H54 (cell line): ENCODE measurements around the gene TANGO2.

Experiments
- DNase-seq: peaks from one replicate; pipeline ENCODE4 v3.0.0; 2011; ENCODE audit warnings: low spot score, mixed read lengths; ENCODE audit not compliant: insufficient read length
- FAIRE-seq: peaks from 3 replicates; lab custom pipeline; 2011; peaks lifted over from hg19 to GRCh38; lab: Jason Lieb, UNC
- POLR2A ChIP-seq: IDR thresholded peaks from 2 replicates; pipeline ENCODE4 v1.6.1; 2011; ENCODE audit warnings: low read depth, mild to moderate bottlenecking, low read length

The TANGO2 gene

GRCh38 chr22:20020533-20021195 is at the start of gene TANGO2:
TANGO2 (plus strand) TSS chr22:20021110; CDS start chr22:20036799, 15,689 bp downstream.
- TF ChIP-seq POLR2A = peak; percentile 52
- peak; percentile 86 for DNase-seq
- no peak for FAIRE-seq

DNA sequence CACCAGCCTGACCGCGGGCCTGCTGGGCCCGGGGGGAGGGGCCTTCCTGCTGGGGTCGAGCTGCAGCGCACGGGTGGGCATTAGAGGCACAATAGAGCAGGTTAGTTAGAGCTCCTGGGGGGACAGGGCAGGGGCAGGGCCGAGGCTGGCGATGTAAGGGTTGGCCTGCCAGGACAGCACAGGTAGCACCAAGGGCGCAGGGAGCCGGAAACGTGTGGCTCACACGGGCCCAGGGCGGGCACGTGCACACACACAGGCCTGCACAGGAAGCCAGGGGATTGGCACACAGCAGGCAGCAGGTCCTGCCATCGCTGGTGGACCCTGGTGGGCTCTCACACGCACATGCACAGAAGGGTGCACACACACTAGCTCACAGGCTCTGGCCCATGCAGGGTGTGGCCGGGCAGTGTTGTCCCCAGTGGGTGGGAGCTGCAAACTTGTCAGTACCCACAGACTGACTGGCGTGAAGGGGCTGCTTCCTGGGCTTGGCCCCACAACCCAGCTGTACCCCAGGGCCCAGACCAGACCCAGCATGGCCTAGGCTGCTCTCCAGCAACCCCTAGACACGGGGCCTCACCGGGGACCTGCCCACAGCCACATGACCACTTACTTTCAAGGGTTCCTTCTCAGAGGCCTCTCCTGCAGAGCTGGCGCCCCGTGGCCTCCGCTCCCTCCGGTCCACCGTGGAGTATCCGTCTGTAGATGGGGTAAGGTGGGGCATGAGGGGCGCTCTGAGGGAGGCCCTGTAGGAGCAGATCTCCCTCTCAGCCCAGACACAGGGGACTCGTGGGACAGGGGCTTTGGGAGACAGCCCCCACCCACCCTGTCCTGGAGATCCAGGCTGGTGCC is 49.4 kb upstream of the TANGO2 start:
- no peak for TF ChIP-seq POLR2A

GRCh38 chr22:19972251-19972650 is 48.7 kb upstream of the TANGO2 start:
- DNase-seq = no peak
- FAIRE-seq = no peak
- no peak for TF ChIP-seq POLR2A

More for the DNA sequence above, 49.4 kb upstream of the TANGO2 start:
- DNase-seq (no peak), FAIRE-seq (no peak)

GRCh38 chr22:19972652-19973550 is 48.0 kb upstream of the TANGO2 start:
- no peak for DNase-seq
- FAIRE-seq = no peak
- TF ChIP-seq POLR2A = no peak

- no peak for FAIRE-seq
- TF ChIP-seq POLR2A = no peak
- DNase-seq = no peak
These were observed 47.2 kb upstream of the TANGO2 start for GRCh38 chr22:19973551-19974267.

- no peak for TF ChIP-seq POLR2A
- FAIRE-seq (no peak), DNase-seq (peak; percentile 68)
These were observed 46.5 kb upstream of the TANGO2 start for GRCh38 chr22:19974268-19974861.

DNA sequence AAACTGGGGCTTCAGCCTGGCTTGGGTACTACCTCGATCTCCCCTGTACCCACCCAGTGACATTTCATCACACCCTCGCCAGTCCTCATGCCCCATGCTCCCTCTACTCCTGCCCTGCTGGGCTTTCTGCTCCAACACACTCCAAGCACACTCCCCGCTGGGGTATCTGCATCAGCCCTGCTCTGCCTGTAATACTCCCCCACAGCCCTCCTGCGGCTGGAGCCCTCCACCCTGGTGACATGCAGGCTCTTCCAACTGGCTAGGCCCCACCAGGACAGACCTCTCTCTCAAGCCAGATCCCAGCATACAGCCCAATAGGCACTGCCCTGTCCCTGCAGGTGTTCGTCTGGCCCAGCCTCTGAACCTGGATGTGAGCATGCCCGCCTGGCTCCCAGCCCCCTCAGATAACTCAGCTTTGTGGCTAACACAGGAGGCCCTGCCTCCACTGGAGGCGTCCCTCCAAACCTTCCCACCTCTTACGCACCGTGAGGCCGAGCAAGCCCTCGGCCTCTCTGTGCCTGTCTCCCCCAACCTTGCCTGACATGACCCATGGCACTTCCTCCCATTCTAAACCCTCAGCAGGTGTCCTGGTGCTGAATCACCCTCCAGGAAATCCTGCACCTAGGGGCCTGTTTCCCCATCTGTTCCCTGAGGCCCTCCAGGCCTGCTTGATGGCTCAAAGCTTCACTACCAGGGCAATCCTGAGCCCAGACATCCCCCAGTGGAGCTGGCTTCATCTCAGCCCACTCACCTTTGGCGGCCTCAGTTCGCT is 45.8 kb upstream of the TANGO2 start:
- DNase-seq (peak; percentile 62), FAIRE-seq (no peak)
- no peak for TF ChIP-seq POLR2A

GRCh38 chr22:19975707-19976035 is 45.2 kb upstream of the TANGO2 start:
- no peak for TF ChIP-seq POLR2A
- DNase-seq (no peak), FAIRE-seq (no peak)

DNA sequence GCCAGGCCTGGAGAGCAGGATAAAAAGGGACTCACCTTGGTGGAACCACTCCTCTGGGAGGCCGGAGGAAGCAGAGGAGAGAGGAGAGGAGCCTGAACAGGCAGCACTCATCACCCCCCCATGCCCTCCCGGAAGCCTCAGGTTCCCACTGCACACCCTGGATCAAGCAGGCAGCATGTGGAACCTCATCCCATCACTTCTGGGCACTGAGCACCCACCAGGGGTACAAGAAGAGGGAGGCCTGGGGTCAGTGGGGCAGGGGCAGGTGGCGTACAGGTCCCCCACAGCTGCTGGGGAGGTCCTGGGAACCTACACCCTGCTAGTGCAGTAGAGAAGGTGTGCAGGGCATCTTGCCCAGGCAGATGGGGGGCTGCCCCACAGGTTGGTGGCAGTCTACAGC is 44.2 kb upstream of the TANGO2 start:
- no peak for DNase-seq
- TF ChIP-seq POLR2A = no peak
- no peak for FAIRE-seq

DNA sequence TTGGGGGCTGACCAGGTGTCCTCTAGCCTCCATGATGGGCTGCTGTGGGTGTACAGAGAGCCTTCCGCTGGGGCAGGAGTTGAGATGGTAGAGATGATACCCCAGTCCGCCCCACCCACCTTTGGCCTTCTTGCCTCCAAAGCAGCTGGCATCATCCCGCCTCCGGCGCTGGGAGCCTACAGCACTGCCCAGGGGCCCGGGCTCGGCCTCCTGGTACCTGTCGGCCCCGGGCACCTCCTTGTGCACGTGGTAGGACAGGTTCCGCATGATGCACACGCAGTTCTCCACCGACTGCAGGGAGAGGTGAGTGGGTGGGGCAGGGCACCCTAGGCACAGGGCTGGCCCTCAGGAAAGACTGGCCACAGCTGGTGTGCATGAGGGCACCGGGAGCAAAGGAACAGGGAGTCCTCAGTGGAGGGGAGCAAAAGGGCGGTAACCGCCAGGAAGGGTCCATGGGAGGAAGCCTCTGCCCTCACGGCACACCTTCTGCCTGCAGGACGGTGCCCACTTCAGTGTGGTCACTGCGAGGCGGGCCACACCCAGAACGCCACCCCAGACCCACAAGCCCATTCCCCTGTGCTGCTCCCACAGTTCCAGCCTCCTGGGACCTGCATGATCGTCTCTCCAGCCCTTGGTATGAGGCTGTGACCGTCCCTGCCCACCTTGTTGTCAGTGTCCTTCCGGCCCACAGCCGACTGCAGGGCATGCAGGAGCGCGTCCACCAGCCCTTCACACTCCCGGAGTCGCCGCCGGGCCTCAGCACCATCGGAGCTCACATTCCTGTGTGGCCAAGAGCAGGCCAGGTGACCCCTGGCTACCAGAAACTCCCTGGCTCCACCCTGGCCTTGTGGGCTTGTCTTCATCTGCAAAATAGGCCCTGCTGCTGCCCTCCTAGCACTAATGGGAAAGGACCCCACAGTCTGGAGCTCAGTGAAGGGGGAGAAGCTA is 43.3 kb upstream of the TANGO2 start:
- no peak for TF ChIP-seq POLR2A
- no peak for DNase-seq
- no peak for FAIRE-seq

DNA sequence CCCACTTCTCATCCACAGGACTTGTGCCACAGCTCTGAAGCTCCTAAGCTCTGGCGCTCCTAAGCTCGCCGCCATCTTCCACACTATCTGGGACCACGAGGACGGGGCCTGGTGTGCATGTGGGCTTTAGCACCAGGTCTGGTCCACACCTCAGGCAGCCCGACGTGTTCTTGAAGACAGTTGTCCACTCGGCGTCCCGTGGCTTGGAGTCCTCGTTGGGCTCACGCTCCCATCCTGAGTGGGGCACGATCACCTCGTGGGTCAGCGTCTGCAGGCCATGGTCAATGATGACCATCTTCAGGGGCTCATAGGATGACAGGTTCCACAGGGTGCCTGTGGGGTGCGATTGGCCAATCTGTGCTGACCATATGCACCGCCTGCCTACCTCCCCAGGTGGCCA is 42.2 kb upstream of the TANGO2 start:
- no peak for TF ChIP-seq POLR2A
- DNase-seq (no peak), FAIRE-seq (no peak)
